GM21515 (cell line): ENCODE results near the gene STK36.

ENCODE experiments used
- ATAC-seq: cut with Tn5 transposase; IDR thresholded peaks from one replicate; pipeline ENCODE4 v1.9.1; 2021; ENCODE audit not compliant: unreplicated experiment

The STK36 gene

DNA sequence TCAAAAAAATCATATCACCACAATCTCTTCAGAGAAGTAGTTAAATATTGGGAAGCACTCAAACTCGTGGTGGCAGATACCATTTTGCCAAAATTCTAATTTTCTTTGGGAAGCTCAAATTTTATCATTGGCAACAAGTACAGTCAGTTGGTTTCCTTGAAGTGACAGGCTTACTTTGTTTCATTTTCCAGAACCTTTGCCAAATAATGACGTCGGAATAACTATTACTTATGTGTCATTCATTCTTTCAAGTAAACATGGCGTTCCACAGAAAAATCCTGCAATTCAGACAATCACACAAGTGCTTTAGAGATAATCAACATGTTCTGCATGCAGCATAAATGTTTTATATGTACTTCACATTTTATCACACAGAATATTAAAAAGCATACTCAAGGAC lies 44.2 kb downstream of the STK36 start:
- ATAC-seq: no peak

- ATAC-seq: no peak
Measured at GRCh38 chr2:218717262-218717661, 45.4 kb downstream of the STK36 start.

DNA sequence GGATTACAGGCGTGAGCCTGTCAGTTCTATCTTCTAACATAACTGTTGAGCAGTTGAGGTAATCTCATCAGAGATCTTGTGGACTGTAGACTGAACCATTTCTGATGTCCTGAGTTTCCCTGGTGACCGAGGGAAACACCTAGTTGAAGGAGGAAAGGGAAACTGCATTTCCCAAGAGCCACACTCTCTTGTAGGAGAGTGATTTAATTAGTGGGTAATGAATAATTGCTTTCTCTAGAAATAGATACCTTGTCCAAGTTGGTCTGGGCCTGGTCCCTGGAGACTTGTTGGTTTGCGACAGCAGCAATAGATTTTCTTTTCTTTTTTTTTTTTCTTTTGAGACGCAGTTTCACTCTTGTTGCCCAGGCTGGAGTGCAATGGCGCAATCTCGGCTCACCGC lies 46.2 kb downstream of the STK36 start:
- no peak for ATAC-seq

DNA sequence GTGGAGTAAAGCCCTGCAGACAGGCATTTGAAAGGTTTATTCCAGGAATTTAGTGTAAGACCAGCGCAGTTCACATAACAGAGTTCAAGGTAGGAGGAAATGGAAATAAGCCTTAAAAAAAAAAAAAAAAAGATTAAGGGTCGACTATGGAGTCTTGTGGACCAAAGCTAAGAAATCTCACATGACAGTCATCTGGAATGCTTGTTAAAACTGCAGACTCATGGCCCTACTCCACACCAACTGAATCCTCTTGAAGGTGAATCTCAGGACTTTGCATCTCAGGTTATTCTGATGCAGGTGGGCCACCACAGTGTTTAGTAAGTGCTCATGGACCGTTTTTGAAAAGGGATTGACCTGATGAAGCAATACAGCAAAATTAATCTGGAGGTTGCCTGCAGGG lies 47.6 kb downstream of the STK36 start:
- ATAC-seq: no peak

DNA sequence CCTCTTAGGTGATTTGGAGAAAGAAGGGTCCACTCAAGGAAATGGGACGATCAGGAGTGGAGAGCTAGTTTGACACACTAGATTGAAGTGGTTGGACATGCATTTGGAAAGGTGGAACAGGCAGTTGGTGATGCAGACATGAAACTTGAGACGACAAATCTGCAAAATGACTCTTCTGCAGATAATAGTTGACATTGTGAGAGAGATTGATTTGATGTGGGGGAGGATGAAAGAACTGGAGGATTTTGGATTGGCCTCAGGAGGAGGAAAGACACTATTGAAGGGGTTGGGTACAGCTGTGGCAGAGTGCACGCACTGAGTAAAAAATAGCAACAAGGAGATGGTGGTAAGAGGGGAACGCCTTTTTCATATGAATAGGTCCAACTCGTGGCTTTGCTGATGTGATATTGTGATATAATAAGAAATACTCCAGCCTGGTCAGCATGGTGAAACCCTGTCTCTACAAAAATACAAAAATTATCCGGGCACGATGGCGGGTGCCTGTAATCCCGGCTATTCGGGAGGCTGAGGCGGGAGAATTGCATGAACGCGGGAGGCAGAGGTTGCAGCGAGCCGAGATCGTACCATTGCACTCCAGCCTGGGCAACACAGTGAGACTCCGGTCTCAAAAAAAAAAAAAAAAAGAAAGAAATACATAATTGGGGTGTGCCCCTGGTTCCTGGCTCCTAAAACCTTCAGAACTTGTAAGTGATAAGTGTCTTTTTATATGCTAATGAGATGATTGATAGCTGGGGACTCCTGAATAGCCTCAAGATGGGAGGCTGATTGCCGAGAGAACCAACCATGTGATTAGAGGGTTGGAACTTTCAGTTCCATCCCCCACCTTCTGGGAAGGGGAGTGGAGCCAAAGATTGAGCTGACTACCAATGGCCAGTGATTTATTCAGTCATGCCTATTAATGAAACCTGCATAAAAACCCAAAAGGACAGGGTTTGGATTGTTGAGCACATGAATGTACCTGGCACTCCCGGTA lies 48.5 kb downstream of the STK36 start:
- ATAC-seq: no peak

- no peak for ATAC-seq
Measured at GRCh38 chr2:218721488-218721887, 49.6 kb downstream of the STK36 start.

DNA sequence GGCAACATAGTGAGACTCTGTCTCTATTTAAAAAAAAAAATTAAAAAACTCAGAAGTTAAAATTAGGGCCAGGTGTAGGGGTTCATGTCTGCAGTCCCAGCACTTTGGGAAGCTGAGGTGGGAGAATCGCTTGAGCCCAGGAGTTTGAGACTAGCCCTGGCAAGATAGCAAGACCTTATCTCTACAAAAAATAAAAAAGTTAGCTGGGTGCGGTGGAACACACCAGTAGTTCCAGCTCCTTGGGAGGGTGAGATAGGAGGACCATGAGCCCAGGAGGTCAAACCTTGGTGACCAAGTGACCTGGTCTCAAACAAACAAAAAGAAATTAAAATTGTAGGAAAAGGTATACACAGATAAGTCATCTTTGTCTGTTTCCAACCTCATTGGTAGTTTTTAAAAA lies 50.0 kb downstream of the STK36 start:
- no peak for ATAC-seq

DNA sequence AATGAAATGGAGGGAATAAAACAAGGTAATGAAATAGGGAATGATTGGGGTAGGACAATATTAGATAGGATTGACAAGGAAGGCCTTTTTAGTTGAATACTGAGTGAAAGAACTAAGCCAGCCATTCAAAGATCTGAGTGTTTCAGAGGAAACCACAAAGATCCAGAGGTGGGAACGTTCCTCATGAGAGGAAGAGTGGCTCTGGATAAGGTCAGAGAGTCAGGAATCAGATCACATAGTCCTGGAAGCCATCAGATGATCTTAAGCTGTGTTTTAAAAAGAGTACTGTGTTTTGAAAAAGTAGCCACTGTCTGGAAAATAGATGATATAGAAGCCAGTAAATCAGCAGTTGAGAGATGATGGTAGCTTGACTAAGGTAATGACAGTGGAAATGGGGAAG lies 50.5 kb downstream of the STK36 start:
- no peak for ATAC-seq

GRCh38 chr2:218722876-218723785 lies 51.2 kb downstream of the STK36 start:
- no peak for ATAC-seq

- ATAC-seq: no peak
Measured at GRCh38 chr2:218726004-218726574, 54.2 kb downstream of the STK36 start.

DNA sequence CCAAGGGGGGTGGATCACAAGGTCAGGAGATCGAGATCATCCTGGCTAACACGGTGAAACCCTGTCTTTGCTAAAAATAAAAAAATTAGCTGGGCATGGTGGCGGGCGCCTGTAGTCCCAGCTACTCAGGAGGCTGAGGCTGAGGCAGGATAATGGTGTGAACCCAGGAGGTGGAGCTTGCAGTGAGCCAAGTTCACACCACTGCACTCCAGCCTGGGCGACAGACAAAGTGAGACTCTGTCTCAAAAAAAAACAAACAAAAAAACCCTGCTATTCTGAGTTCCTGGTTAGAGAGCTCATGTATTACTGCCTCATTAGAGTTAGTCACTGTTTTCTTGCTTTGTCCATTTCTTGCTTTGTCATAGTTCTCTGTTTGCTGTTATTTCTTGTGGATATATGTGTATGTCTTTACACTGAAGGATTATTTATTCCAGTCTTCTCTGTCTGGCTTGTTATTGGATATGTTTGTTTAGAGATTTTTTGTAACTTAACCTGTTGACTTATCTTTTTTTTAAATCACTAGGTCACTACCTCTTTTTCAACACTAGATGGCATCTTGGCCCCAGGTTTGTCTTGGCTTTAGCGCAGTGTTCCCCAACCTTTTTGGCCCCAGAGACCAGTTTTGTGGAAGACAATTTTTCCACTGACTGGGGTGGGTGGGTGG lies 55.7 kb downstream of the STK36 start:
- ATAC-seq: no peak

DNA sequence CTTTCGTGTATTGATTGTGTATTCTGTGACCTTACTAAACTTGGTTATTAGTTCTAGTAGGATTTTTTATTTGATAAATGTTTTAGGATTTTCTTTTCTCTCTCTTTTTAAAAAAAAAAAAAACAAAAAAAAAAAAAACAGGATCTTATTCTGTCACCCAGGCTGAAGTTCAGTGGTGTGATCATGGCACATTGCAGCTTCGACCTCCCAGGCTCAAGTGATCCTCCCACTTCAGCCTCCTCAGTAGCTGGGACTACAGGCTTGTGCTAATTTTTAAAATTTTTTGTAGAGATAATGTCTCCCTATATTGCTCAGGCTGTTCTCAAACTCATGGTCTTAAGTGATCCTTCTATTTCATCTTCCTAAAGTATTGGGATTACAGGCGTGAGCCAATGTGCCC lies 57.8 kb downstream of the STK36 start:
- no peak for ATAC-seq

GRCh38 chr2:218732052-218732760 lies 60.3 kb downstream of the STK36 start:
- ATAC-seq: no peak

- no peak for ATAC-seq
Measured at GRCh38 chr2:218732761-218733158, 60.9 kb downstream of the STK36 start.

DNA sequence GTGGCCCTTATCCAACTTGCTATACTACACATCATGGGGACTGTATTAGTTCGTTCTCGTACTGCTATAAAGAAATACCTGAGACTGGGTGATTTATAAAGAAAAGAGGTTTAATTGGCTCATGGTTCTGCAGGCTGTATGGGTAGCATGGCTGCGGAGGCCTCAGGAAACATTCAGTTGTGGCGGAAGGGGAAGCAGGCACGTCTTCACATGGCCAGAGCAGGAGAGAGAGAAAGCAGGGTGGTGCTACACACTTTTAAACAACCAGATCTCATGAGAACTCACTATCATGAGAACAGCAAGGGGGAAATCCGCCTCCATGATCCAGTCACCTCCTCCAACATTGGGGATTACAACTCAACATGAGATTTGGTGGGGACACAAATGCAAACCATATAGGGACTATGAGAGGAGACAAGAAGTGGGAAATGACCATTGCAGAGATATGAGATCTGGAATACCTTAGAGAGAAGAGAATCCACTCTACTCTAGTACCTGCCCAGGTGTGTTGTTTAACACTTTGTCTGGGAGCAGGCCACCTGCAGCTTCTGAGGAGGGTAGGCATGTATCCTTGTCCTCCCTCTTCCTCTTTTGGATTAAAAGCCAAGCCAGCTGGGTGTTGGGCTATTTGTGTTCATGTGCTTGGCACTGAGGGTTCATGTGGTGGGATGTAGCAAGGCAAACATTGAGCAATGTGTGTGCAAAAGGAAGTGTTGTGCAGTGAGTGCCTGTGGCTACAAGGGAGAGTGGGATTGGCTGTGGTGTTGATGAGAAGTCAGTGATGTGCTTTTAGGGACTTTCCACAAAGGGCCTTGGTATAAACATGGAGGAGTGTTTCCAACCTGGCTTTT lies 61.5 kb downstream of the STK36 start:
- no peak for ATAC-seq

DNA sequence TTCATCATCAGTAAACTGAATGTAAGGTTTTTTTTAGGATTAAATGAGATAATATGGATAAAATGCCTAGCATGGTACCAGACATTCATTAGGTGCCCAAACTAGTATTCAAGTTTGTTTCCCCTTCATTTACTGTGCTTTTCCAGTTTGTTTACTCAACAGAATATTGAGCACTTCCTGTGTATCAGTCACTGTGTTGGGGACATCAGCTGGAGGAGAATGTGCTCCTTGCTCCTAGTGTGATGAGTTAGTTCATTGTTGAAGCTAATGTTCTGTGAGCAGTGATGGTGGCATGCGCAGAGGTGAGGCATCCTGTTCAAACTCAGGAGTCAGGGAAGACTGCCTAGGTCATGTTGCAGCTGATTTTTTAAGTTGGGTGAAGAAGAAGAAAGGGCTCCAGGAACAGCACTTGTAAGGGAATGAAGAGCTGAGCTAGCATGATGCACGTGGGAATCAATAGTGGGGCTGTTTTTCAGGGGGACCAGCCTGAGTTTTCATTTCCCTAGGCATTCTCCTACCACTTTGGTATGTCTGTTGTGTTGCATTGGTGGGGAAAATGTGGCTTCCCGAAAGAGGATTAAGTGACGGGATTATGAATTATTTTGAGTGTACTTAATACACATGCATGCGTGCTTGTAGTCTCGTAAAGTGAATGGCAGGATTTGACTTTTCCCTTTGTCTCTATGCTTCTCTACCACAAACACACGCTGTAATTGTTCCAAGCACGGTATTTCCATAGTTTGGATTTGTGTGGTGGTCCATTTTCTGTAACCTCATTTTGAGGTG lies 62.5 kb downstream of the STK36 start:
- ATAC-seq: no peak

- ATAC-seq: no peak
Measured at GRCh38 chr2:218736531-218736930, 64.6 kb downstream of the STK36 start.

DNA sequence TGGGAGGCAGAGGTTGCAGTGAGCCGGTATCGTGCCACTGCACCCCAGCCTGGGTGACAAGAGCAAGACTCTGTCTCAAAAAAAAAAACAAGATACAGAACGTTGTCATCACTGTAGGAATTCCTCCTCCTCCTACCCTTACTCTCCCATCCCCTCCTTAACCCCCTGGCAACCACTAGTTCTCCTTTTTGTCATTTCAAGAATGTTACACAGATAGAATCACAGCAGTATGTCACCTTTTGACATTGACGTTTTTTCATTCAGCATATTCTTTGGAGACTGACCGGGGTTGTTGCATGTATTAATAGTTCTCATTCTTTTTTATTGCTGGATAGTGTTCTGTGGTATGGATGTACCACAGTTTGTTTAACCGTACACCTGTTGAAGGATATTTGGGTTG lies 71.2 kb downstream of the STK36 start:
- no peak for ATAC-seq

DNA sequence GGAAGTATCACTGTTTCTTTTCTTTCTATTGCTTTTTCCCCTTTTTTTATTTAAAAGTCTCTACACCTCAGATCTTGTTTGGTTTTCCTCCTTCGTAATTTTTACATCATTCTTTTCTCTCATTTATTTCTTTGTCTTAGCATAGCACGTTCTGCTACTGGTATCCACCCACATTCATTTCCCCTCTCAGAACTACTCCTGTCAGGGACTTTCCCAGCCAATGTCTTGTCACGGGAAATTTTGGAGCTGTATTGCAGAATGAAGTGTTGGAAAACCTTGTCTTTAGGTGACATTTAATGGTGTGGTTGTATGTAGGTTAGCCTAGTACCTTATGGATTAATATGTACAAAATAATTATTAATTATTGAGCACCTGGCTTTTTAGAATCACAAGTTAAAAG lies 72.7 kb downstream of the STK36 start:
- no peak for ATAC-seq
